ENCODE results near the gene WIPI1.

DNA sequence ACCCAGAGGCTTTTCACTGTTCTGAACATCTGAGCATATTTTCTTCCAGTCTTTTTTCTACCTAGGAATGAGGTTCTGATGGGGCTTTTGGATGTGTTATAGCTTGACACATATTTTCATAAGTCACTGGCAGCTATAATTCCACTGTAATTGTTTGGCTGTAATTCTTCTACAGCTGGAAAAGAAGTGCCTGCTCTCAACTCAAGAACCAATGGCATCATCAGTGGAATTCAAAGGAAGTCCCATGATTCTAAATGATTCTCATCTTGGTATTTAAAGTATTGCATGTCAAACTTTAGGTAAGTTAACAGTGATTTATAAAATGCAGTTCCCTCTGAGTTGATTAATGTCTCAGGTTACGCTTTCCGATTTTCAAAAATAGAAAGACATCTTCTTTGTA lies 16.8 kb downstream of the WIPI1 start:
- TF ChIP-seq, protein P1, sequence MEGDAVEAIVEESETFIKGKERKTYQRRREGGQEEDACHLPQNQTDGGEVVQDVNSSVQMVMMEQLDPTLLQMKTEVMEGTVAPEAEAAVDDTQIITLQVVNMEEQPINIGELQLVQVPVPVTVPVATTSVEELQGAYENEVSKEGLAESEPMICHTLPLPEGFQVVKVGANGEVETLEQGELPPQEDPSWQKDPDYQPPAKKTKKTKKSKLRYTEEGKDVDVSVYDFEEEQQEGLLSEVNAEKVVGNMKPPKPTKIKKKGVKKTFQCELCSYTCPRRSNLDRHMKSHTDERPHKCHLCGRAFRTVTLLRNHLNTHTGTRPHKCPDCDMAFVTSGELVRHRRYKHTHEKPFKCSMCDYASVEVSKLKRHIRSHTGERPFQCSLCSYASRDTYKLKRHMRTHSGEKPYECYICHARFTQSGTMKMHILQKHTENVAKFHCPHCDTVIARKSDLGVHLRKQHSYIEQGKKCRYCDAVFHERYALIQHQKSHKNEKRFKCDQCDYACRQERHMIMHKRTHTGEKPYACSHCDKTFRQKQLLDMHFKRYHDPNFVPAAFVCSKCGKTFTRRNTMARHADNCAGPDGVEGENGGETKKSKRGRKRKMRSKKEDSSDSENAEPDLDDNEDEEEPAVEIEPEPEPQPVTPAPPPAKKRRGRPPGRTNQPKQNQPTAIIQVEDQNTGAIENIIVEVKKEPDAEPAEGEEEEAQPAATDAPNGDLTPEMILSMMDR (IDR thresholded peaks at IDR 0.05): no peak
- TF ChIP-seq POLR2A (IDR thresholded peaks at IDR 0.05) (no peak), POLR2AphosphoS5 (IDR thresholded peaks at IDR 0.05) (no peak)
